Measurements from ENCODE around the gene CCNL2. TPM values are rescaled to one million over a fixed set of nuclear protein-coding genes. Genes with fewer than 3 reads are reported as not detected.
A peak's percentile ranks its signal among the peaks of the same experiment; 100 is the strongest.

Gene CCNL2
- total RNA-seq, 6 experiments from 2014 or later = 80.8 to 127 (median 101) TPM

DNA sequence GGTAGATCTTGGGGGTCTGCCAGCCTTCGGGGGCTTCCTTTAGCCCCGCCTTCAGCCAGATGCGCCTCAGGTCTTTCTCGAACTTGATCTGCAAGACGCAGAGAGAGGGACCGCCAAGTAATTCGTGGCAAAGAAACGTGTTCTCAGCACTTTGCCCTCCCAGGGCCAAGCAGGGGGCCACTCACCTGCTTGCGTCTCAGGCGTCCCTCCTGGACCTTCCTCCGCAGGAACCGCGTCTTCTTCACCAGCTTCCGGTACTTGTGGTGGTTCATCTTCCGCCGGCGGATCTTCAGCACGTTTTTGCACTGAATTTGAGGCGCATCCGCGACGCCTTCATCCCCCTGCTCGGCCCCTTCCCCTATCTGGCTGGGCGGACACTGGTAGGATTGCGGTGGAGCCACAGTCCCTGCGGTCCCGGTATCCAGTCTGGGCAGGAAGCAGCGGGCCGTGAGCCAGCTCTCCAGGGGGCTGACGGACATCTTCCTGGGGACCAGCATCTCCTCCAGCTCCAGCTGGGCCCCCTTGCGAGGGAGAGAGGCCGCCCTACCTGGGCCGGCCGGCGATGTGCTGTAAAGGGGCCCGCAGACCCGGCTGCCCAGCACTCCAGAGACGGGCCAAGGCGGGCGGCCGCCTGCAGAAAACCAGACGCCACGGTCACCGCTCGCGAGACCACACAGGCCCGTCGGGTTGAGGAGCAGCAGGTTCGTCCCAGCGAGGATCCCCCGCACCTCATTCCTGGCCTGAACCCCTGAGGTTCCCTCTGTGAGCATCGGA lies 25.1 kb downstream of the CCNL2 start:
- peak overlapping the region in 2 of 3 donors; percentile 91 to 92 for H3K27ac ChIP-seq
- DNase-seq (peak; percentile 31 to 62 (median 52)), ATAC-seq (no peak)
- TF ChIP-seq, protein P1, sequence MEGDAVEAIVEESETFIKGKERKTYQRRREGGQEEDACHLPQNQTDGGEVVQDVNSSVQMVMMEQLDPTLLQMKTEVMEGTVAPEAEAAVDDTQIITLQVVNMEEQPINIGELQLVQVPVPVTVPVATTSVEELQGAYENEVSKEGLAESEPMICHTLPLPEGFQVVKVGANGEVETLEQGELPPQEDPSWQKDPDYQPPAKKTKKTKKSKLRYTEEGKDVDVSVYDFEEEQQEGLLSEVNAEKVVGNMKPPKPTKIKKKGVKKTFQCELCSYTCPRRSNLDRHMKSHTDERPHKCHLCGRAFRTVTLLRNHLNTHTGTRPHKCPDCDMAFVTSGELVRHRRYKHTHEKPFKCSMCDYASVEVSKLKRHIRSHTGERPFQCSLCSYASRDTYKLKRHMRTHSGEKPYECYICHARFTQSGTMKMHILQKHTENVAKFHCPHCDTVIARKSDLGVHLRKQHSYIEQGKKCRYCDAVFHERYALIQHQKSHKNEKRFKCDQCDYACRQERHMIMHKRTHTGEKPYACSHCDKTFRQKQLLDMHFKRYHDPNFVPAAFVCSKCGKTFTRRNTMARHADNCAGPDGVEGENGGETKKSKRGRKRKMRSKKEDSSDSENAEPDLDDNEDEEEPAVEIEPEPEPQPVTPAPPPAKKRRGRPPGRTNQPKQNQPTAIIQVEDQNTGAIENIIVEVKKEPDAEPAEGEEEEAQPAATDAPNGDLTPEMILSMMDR (IDR thresholded peaks at IDR 0.05) = no peak
- TF ChIP-seq POLR2A (IDR thresholded peaks at IDR 0.05) = no peak
- H3K27me3 ChIP-seq = no peaks in the 10 kb centered on the region
- H3K4me3 ChIP-seq = peak overlapping the region; percentile 76 to 100 (median 93)
- 85% methylated on average over 14 of the region's 52 CpGs for WGBS (ENCODE audit: insufficient coverage, low coverage, low lambda C conversion rate, missing lambda C conversion rate)
- peaks cover 0 to 26% (median 9%) of the 10 kb centered on the region in 4 donors for H3K4me1 ChIP-seq
- H3K9me3 ChIP-seq = no peaks in the 10 kb centered on the region
- H3K36me3 ChIP-seq = peaks cover 0 to 6% (median 0%) of the 10 kb centered on the region in 4 donors
- intact Hi-C loops (cut with DNase I) = no loop called here

DNA sequence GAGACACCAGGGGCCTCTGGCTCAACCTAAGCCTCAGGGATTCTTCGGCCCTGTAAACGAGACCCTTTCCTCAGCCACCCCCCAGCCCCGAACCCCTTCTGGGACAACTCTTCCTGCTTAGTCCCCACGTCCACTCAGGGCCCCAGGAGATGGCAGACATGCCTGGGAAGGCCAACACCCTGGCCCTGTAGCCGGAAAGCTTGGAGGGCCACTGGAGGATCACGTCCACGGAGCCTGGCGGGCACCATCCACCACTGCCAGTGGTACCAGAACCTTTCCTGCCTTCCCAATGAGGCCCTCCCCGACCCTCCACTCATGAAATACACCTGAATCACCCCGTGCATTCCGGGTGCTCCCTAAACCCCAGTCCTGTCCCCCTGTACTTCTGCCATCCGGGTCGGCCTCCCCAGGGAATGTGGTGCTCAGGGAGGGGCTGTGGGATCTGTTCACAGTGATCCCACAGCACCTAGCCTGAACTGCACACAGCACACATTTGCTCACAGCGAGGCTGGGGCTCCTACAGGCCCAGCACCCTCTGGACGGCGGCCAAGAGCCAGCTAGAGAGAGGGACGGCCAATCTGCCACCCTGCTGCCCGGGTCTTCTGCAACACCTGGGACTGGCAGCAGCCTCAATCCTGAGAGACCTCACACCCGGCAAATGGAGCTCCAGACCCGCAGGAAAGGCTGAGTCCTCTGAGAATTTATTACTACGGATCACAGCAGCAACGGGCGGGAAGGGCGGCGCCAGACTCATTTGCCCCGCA lies 25.9 kb downstream of the CCNL2 start:
- ATAC-seq = no peak
- Histone ChIP-seq H3K4me3 (no peak overlapping the region), H3K9me3 (no peaks in the 10 kb centered on the region), H3K4me1 (peaks cover 0 to 26% (median 9%) of the 10 kb centered on the region in 4 donors), H3K36me3 (peaks cover 0 to 6% (median 0%) of the 10 kb centered on the region in 4 donors), H3K27me3 (no peaks in the 10 kb centered on the region), H3K27ac (no peak overlapping the region)
- WGBS (ENCODE audit: insufficient coverage, low coverage, low lambda C conversion rate, missing lambda C conversion rate) = 54% methylated on average over 4 of the region's 26 CpGs
- TF ChIP-seq, protein P1 (IDR thresholded peaks at IDR 0.05) = no peak
- no peak for TF ChIP-seq POLR2A (IDR thresholded peaks at IDR 0.05)
- intact Hi-C loops (cut with DNase I) = no loop called here
- DNase-seq = peak in 1 of 3 donors; percentile 31

- no peak for TF ChIP-seq POLR2A (IDR thresholded peaks at IDR 0.05)
- TF ChIP-seq, protein P1 (IDR thresholded peaks at IDR 0.05) = peak; percentile 76 to 97 (median 96)
- DNase-seq (peak; percentile 69 to 79 (median 72)), ATAC-seq (peak; percentile 39 to 51 (median 43))
- Histone ChIP-seq H3K27me3 (no peaks in the 10 kb centered on the region), H3K4me3 (no peak overlapping the region), H3K9me3 (no peaks in the 10 kb centered on the region), H3K4me1 (peaks cover 0 to 26% (median 9%) of the 10 kb centered on the region in 4 donors), H3K27ac (no peak overlapping the region), H3K36me3 (peaks cover 0 to 6% (median 0%) of the 10 kb centered on the region in 4 donors)
- intact Hi-C loops (cut with DNase I) = no loop called here
- 5% methylated on average over 4 of the region's 26 CpGs for WGBS (ENCODE audit: insufficient coverage, low coverage, low lambda C conversion rate, missing lambda C conversion rate)
Observed at GRCh38 chr1:1371746-1372711, 27.1 kb downstream of the CCNL2 start.

DNA sequence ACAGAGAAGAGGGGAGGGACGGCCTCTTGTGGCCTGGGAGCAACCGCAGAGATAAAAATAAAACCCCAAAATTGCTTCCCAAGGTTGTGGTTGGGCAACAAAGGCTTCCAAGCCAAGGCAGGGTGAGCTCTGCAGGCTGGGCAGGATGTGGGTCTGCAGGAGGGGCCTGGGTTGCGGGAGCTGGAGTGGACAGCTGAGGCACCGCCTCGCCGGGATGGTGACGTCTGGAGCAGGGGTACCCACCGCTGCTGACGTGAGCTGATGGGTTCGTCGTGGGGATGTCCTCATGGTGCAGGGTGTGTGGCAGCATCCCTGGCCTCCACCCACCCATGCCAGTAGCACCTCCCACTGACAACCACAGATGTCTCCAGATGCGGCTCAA lies 27.8 kb downstream of the CCNL2 start:
- ATAC-seq = no peak
- H3K4me3 ChIP-seq = no peak overlapping the region
- TF ChIP-seq, protein P1 (IDR thresholded peaks at IDR 0.05) = no peak
- TF ChIP-seq POLR2A (IDR thresholded peaks at IDR 0.05) = no peak
- WGBS (ENCODE audit: insufficient coverage, low coverage, low lambda C conversion rate, missing lambda C conversion rate) = no CpG with 5 or more reads among the region's 12 CpGs
- peaks cover 0 to 26% (median 9%) of the 10 kb centered on the region in 4 donors for H3K4me1 ChIP-seq
- intact Hi-C loops (cut with DNase I) = no loop called here
- H3K27me3 ChIP-seq = no peaks in the 10 kb centered on the region
- no peak for DNase-seq
- no peak overlapping the region for H3K27ac ChIP-seq
- peaks cover 0 to 6% (median 0%) of the 10 kb centered on the region in 4 donors for H3K36me3 ChIP-seq
- H3K9me3 ChIP-seq = no peaks in the 10 kb centered on the region

Measured in right lobe of liver (tissue), 6 donors.